Measurements from ENCODE around the gene SON. TPM values are rescaled to one million over a fixed set of nuclear protein-coding genes. Genes with fewer than 3 reads are reported as not detected.

Gene SON
- polyA plus RNA-seq, 1 donor from 2014 or later: 123 TPM

DNA sequence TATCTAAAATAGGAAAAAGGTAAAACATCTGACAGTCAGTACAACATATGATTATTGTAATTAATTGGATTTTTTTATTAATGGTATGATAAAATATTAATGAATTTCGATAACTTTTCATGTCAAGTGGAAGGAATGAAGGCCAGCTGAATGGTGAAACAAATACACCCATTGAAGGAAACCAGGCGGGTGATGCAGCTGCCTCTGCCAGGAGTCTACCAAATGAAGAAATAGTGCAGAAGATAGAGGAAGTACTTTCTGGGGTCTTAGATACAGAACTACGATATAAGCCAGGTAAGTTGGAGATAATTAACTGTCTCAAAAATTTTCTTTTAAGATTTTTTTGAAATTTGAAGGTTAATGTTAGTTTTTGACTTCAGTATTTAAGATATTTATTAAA, 3.2 kb downstream of the SON start:
- Histone ChIP-seq H3K27ac (ENCODE audit: low read length) (no peak overlapping the region), H4K20me1 (ENCODE audit: insufficient read depth) (peaks cover 6% of the 10 kb centered on the region), H3K27me3 (ENCODE audit: insufficient read depth, low read depth, low read length) (no peaks in the 10 kb centered on the region), H3K9me3 (ENCODE audit: low read length) (no peaks in the 10 kb centered on the region), H3K9ac (ENCODE audit: low read length) (no peak overlapping the region), H3K4me3 (ENCODE audit: low read length) (peak overlapping the region; percentile 72), H3K9me2 (ENCODE audit: insufficient read depth, low read length) (no peaks in the 10 kb centered on the region), H3K36me3 (ENCODE audit: insufficient read depth, low read length) (peaks cover 16% of the 10 kb centered on the region), H3K4me2 (ENCODE audit: low read length) (peak overlapping the region; percentile 55), H3K79me2 (replicated peaks; ENCODE audit: insufficient read depth, low read length) (peaks cover 70% of the 10 kb centered on the region), H2AFZ (ENCODE audit: low read depth, low read length) (no peak overlapping the region), H3F3A (ENCODE audit: insufficient read depth, low read length, poor library complexity, severe bottlenecking) (no peaks in the 10 kb centered on the region)
- TF ChIP-seq POLR2AphosphoS5 (IDR thresholded peaks at IDR 0.05) (no peak), RAD21 (conservative IDR thresholded peaks at IDR 0.05) (no peak), EP300 (conservative IDR thresholded peaks at IDR 0.05; ENCODE audit: poor library complexity, severe bottlenecking) (no peak), EZH2 (IDR thresholded peaks at IDR 0.05; ENCODE audit: borderline replicate concordance, insufficient read depth, low read length, poor library complexity, severe bottlenecking) (no peak), SMC3 (conservative IDR thresholded peaks at IDR 0.05; ENCODE audit: poor library complexity) (no peak), MXI1 (conservative IDR thresholded peaks at IDR 0.05; ENCODE audit: poor library complexity, severe bottlenecking) (no peak), TAF1 (IDR thresholded peaks at IDR 0.05; ENCODE audit: low read depth) (no peak)
- TF ChIP-seq, protein P1, sequence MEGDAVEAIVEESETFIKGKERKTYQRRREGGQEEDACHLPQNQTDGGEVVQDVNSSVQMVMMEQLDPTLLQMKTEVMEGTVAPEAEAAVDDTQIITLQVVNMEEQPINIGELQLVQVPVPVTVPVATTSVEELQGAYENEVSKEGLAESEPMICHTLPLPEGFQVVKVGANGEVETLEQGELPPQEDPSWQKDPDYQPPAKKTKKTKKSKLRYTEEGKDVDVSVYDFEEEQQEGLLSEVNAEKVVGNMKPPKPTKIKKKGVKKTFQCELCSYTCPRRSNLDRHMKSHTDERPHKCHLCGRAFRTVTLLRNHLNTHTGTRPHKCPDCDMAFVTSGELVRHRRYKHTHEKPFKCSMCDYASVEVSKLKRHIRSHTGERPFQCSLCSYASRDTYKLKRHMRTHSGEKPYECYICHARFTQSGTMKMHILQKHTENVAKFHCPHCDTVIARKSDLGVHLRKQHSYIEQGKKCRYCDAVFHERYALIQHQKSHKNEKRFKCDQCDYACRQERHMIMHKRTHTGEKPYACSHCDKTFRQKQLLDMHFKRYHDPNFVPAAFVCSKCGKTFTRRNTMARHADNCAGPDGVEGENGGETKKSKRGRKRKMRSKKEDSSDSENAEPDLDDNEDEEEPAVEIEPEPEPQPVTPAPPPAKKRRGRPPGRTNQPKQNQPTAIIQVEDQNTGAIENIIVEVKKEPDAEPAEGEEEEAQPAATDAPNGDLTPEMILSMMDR (IDR thresholded peaks at IDR 0.05; ENCODE audit: poor library complexity, severe bottlenecking): no peak
- TF ChIP-seq, protein P2, sequence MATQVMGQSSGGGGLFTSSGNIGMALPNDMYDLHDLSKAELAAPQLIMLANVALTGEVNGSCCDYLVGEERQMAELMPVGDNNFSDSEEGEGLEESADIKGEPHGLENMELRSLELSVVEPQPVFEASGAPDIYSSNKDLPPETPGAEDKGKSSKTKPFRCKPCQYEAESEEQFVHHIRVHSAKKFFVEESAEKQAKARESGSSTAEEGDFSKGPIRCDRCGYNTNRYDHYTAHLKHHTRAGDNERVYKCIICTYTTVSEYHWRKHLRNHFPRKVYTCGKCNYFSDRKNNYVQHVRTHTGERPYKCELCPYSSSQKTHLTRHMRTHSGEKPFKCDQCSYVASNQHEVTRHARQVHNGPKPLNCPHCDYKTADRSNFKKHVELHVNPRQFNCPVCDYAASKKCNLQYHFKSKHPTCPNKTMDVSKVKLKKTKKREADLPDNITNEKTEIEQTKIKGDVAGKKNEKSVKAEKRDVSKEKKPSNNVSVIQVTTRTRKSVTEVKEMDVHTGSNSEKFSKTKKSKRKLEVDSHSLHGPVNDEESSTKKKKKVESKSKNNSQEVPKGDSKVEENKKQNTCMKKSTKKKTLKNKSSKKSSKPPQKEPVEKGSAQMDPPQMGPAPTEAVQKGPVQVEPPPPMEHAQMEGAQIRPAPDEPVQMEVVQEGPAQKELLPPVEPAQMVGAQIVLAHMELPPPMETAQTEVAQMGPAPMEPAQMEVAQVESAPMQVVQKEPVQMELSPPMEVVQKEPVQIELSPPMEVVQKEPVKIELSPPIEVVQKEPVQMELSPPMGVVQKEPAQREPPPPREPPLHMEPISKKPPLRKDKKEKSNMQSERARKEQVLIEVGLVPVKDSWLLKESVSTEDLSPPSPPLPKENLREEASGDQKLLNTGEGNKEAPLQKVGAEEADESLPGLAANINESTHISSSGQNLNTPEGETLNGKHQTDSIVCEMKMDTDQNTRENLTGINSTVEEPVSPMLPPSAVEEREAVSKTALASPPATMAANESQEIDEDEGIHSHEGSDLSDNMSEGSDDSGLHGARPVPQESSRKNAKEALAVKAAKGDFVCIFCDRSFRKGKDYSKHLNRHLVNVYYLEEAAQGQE (IDR thresholded peaks at IDR 0.05; ENCODE audit: borderline replicate concordance): no peak

DNA sequence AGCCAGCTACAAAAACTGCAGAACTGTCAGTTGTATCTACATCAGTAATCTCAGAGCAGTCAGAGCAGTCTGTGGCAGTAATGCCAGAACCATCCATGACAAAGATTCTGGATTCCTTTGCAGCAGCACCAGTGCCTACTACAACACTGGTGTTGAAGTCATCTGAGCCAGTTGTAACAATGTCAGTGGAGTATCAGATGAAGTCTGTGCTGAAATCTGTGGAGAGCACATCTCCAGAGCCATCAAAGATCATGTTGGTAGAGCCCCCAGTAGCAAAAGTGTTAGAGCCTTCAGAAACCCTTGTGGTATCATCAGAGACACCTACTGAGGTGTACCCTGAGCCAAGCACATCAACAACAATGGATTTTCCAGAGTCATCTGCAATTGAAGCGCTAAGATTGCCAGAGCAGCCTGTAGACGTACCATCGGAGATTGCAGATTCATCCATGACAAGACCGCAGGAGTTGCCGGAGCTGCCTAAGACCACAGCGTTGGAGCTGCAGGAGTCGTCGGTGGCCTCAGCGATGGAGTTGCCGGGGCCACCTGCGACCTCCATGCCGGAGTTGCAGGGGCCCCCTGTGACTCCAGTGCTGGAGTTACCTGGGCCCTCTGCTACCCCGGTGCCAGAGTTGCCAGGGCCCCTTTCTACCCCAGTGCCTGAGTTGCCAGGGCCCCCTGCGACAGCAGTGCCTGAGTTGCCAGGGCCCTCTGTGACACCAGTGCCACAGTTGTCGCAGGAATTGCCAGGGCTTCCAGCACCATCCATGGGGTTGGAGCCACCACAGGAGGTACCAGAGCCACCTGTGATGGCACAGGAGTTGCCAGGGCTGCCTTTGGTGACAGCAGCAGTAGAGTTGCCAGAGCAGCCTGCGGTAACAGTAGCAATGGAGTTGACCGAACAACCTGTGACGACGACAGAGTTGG, 7.3 kb downstream of the SON start:
- H3K9ac ChIP-seq (ENCODE audit: low read length): no peak overlapping the region
- TF ChIP-seq, protein P2 (IDR thresholded peaks at IDR 0.05; ENCODE audit: borderline replicate concordance): no peak
- TF ChIP-seq MXI1 (conservative IDR thresholded peaks at IDR 0.05; ENCODE audit: poor library complexity, severe bottlenecking): no peak
- no peak for TF ChIP-seq TAF1 (IDR thresholded peaks at IDR 0.05; ENCODE audit: low read depth)
- no peaks in the 10 kb centered on the region for H3F3A ChIP-seq (ENCODE audit: insufficient read depth, low read length, poor library complexity, severe bottlenecking)
- no peaks in the 10 kb centered on the region for H3K27me3 ChIP-seq (ENCODE audit: insufficient read depth, low read depth, low read length)
- H2AFZ ChIP-seq (ENCODE audit: low read depth, low read length): no peak overlapping the region
- H3K36me3 ChIP-seq (ENCODE audit: insufficient read depth, low read length): peaks cover 36% of the 10 kb centered on the region
- H3K9me3 ChIP-seq (ENCODE audit: low read length): no peaks in the 10 kb centered on the region
- no peaks in the 10 kb centered on the region for H3K9me2 ChIP-seq (ENCODE audit: insufficient read depth, low read length)
- no peak overlapping the region for H3K4me3 ChIP-seq (ENCODE audit: low read length)
- H3K4me2 ChIP-seq (ENCODE audit: low read length): no peak overlapping the region
- H4K20me1 ChIP-seq (ENCODE audit: insufficient read depth): peaks cover 6% of the 10 kb centered on the region
- H3K27ac ChIP-seq (ENCODE audit: low read length): no peak overlapping the region
- peaks cover 82% of the 10 kb centered on the region for H3K79me2 ChIP-seq (replicated peaks; ENCODE audit: insufficient read depth, low read length)

Data from neural cell (in vitro differentiated cells).